ENCODE data around the gene KIFC3.

The KIFC3 gene

GRCh38 chr16:57823836-57824235 is 21.5 kb upstream of the KIFC3 start:
- no peaks in the 10 kb centered on the region for H3K4me1 ChIP-seq (ENCODE audit: control insufficient read depth, low read length)
- H3K9me2 ChIP-seq (replicated peaks; ENCODE audit: control insufficient read depth, low read length) = no peaks in the 10 kb centered on the region
- no peaks in the 10 kb centered on the region for H3K9me3 ChIP-seq (ENCODE audit: control insufficient read depth, insufficient read depth, low read length)
- no peaks in the 10 kb centered on the region for H3F3A ChIP-seq (ENCODE audit: control insufficient read depth, insufficient read depth)
- H3K27ac ChIP-seq (ENCODE audit: low read depth, low read length) = no peak overlapping the region
- 0 out of 2 replicates have a peak, but pooled peaks cover 3% of the 10 kb centered on the region for H3K27me3 ChIP-seq (ENCODE audit: control insufficient read depth, low read length)
- no peaks in the 10 kb centered on the region for H3K79me2 ChIP-seq (ENCODE audit: control insufficient read depth, low read length)
- no peaks in the 10 kb centered on the region for H4K20me1 ChIP-seq (ENCODE audit: control insufficient read depth, insufficient read depth, low read depth, low read length)
- no peaks in the 10 kb centered on the region for H3K36me3 ChIP-seq (ENCODE audit: control insufficient read depth, low read length)
- H3K4me2 ChIP-seq (ENCODE audit: low read length) = no peak overlapping the region
- no peak for TF ChIP-seq EZH2phosphoT487 (IDR thresholded peaks at IDR 0.05; ENCODE audit: borderline replicate concordance, low read length)
- no peak for TF ChIP-seq CTCF (IDR thresholded peaks at IDR 0.05; ENCODE audit: low read depth, low read length, poor library complexity, severe bottlenecking)
- H3K4me3 ChIP-seq (ENCODE audit: low read length) = no peak overlapping the region

GRCh38 chr16:57822856-57823255 is 20.6 kb upstream of the KIFC3 start:
- no peaks in the 10 kb centered on the region for H3K9me3 ChIP-seq (ENCODE audit: control insufficient read depth, insufficient read depth, low read length)
- no peak for TF ChIP-seq CTCF (IDR thresholded peaks at IDR 0.05; ENCODE audit: low read depth, low read length, poor library complexity, severe bottlenecking)
- TF ChIP-seq EZH2phosphoT487 (IDR thresholded peaks at IDR 0.05; ENCODE audit: borderline replicate concordance, low read length) = no peak
- H3K4me1 ChIP-seq (ENCODE audit: control insufficient read depth, low read length) = no peaks in the 10 kb centered on the region
- H3K79me2 ChIP-seq (ENCODE audit: control insufficient read depth, low read length) = no peaks in the 10 kb centered on the region
- H3K27me3 ChIP-seq (ENCODE audit: control insufficient read depth, low read length) = 0 out of 2 replicates have a peak, but pooled peaks cover 3% of the 10 kb centered on the region
- H3K9me2 ChIP-seq (replicated peaks; ENCODE audit: control insufficient read depth, low read length) = no peaks in the 10 kb centered on the region
- H3K4me3 ChIP-seq (ENCODE audit: low read length) = no peak overlapping the region
- H4K20me1 ChIP-seq (ENCODE audit: control insufficient read depth, insufficient read depth, low read depth, low read length) = no peaks in the 10 kb centered on the region
- no peak overlapping the region for H3K4me2 ChIP-seq (ENCODE audit: low read length)
- no peaks in the 10 kb centered on the region for H3K36me3 ChIP-seq (ENCODE audit: control insufficient read depth, low read length)
- no peaks in the 10 kb centered on the region for H3F3A ChIP-seq (ENCODE audit: control insufficient read depth, insufficient read depth)
- H3K27ac ChIP-seq (ENCODE audit: low read depth, low read length) = no peak overlapping the region

GRCh38 chr16:57822018-57822553 is 19.8 kb upstream of the KIFC3 start:
- no peak overlapping the region for H3K4me3 ChIP-seq (ENCODE audit: low read length)
- H3K36me3 ChIP-seq (ENCODE audit: control insufficient read depth, low read length) = no peaks in the 10 kb centered on the region
- H3K27me3 ChIP-seq (ENCODE audit: control insufficient read depth, low read length) = 0 out of 2 replicates have a peak, but pooled peaks cover 3% of the 10 kb centered on the region
- no peaks in the 10 kb centered on the region for H3K79me2 ChIP-seq (ENCODE audit: control insufficient read depth, low read length)
- no peaks in the 10 kb centered on the region for H3K9me3 ChIP-seq (ENCODE audit: control insufficient read depth, insufficient read depth, low read length)
- H3K4me2 ChIP-seq (ENCODE audit: low read length) = no peak overlapping the region
- H3K27ac ChIP-seq (ENCODE audit: low read depth, low read length) = no peak overlapping the region
- no peaks in the 10 kb centered on the region for H4K20me1 ChIP-seq (ENCODE audit: control insufficient read depth, insufficient read depth, low read depth, low read length)
- H3F3A ChIP-seq (ENCODE audit: control insufficient read depth, insufficient read depth) = no peaks in the 10 kb centered on the region
- no peak for TF ChIP-seq CTCF (IDR thresholded peaks at IDR 0.05; ENCODE audit: low read depth, low read length, poor library complexity, severe bottlenecking)
- TF ChIP-seq EZH2phosphoT487 (IDR thresholded peaks at IDR 0.05; ENCODE audit: borderline replicate concordance, low read length) = no peak
- H3K9me2 ChIP-seq (replicated peaks; ENCODE audit: control insufficient read depth, low read length) = no peaks in the 10 kb centered on the region
- no peaks in the 10 kb centered on the region for H3K4me1 ChIP-seq (ENCODE audit: control insufficient read depth, low read length)

Data from DOHH2 (cell line).